Vagina (tissue), 2 donors: ENCODE data around the gene TVP23C.
"Not testable (repeated sequence)": the region's sequence is repeated elsewhere in the genome, so short reads cannot be mapped to it uniquely, and the experiment has no call there.

Source experiments
- POLR2A ChIP-seq, 2 donors: fragments of 450-650 bp; IDR thresholded peaks; one replicate each; pipeline ENCODE4 v1.6.1; 2017; ENCODE audit warnings: antibody characterized with exemption in 2 of 2, mild to moderate bottlenecking in 2 of 2, moderate library complexity in 2 of 2
- TF ChIP-seq, protein P1 (sequence below), 3 experiments: fragments of 450-650 bp in 2 of 3; fragments of 200-600 bp in 1 of 3; sonication (generic) in 1 of 3; IDR thresholded peaks; one replicate each; pipeline ENCODE4 v1.5.1; 2017 to 2019; ENCODE audit warnings: antibody characterized with exemption in 3 of 3, mild to moderate bottlenecking in 2 of 3, moderate library complexity in 2 of 3

DNA sequence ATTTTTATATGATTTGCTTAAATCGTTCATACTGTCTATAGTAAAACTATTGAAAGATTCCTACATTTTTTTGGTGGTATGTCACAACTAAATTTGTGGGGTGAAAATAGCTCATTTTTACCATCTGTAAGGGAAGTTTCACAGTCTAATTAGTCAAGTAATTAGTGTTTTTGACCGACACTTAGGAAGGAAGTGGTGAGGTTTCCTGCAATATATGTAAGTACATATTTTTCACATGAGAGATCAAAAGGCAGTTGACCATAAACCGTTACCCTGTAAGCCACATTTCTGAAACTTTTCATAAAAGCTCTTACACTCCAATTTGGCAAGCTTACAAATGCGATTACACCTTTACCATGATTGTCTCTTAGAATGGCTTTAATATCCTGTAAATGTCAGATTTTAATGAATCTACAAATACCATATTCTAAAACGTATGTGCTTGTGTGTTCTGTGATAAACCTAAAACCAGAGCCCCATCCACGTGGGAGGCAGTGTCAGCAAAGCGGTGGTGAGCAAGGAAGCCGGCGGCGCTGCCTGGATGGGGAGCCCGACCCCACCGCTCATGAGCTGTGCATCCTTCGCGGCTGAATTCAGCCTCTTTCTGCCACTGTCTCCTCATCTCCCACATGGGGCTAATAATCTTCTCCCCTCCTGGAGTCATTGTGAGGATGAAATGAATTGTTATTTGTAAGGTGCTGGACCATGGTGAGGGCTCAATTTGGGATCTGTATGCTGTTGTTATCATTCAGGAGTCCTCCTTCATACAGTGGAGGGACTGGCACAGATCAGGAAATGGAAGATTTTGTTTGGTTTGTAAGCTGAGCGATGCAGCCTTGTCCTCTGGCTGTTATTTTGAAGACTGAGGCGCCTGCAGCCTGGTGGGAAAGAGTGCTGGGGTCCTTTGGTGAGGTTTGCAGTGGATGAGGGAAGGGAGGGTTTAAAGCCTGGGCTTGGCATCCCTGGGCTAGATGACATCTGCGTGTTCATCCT, 26.6 kb upstream of the TVP23C start:
- TF ChIP-seq, protein P1, sequence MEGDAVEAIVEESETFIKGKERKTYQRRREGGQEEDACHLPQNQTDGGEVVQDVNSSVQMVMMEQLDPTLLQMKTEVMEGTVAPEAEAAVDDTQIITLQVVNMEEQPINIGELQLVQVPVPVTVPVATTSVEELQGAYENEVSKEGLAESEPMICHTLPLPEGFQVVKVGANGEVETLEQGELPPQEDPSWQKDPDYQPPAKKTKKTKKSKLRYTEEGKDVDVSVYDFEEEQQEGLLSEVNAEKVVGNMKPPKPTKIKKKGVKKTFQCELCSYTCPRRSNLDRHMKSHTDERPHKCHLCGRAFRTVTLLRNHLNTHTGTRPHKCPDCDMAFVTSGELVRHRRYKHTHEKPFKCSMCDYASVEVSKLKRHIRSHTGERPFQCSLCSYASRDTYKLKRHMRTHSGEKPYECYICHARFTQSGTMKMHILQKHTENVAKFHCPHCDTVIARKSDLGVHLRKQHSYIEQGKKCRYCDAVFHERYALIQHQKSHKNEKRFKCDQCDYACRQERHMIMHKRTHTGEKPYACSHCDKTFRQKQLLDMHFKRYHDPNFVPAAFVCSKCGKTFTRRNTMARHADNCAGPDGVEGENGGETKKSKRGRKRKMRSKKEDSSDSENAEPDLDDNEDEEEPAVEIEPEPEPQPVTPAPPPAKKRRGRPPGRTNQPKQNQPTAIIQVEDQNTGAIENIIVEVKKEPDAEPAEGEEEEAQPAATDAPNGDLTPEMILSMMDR (IDR thresholded peaks at IDR 0.05), result not testable (repeated sequence)
- TF ChIP-seq POLR2A (IDR thresholded peaks at IDR 0.05), result not testable (repeated sequence)
